Right lobe of liver (tissue), 6 donors: ENCODE data around the gene CNTN6. TPM values are rescaled to one million over a fixed set of nuclear protein-coding genes. Genes with fewer than 3 reads are reported as not detected.

Source experiments
- ATAC-seq, 4 donors: fragments of 200-7000 bp; cut with Tn5 transposase; one replicate each; pipeline ENCODE4 v1.9.1; 2020; ENCODE audit warnings: mild to moderate bottlenecking in 4 of 4, moderate library complexity in 4 of 4
- DNase-seq, 3 donors: peaks; one replicate each; pipeline ENCODE4 v3.0.0-alpha.2; 2020
- H3K27ac ChIP-seq, 3 donors: fragments of 200-600 bp; one replicate each; pipeline ENCODE4 v1.8.0; 2022
- H3K27me3 ChIP-seq, 2 donors: fragments of 200-600 bp; one replicate each; pipeline ENCODE4 v1.8.0; 2022
- H3K36me3 ChIP-seq, 4 donors: fragments of 200-600 bp; sonication (generic) in 1 of 4; one replicate each; pipeline versions ENCODE4 v1.5.1 to v1.8.0; 2017 to 2022; ENCODE audit warnings: control low read depth in 1 of 4
- H3K4me1 ChIP-seq, 4 donors: fragments of 200-600 bp; sonication (generic) in 1 of 4; one replicate each; pipeline versions ENCODE4 v1.5.1 to v1.8.0; 2017 to 2022; ENCODE audit warnings: control low read depth in 1 of 4
- H3K4me3 ChIP-seq, 3 donors: fragments of 200-600 bp; one replicate each; pipeline ENCODE4 v1.8.0; 2022
- H3K9me3 ChIP-seq, 4 donors: fragments of 200-600 bp; sonication (generic) in 1 of 4; one replicate each; pipeline versions ENCODE4 v1.5.1 to v1.8.0; 2017 to 2022; ENCODE audit warnings: control low read depth in 1 of 4
- POLR2A ChIP-seq: fragments of 450-650 bp; IDR thresholded peaks from one replicate; pipeline ENCODE4 v1.6.1; 2017; ENCODE audit warnings: antibody characterized with exemption, mild to moderate bottlenecking
- WGBS: methylation state at CpG from one replicate; pipeline ENCODE4 v1.1.6; 2018; ENCODE audit warnings: low coverage, low lambda C conversion rate; ENCODE audit not compliant: insufficient coverage; ENCODE audit errors: missing lambda C conversion rate; 5-methylcytosine and 5-hydroxymethylcytosine counted together
- intact Hi-C, 2 donors: fragments of 100-400 bp; cut with DNase I; formaldehyde crosslinking; loops; one replicate each; pipeline versions ENCODE4 v1.11.2 to v1.14.1; 2022
- total RNA-seq, 6 experiments: library from RNA; depleted of rRNA in 2 of 6; stranded (reverse); fragments of >200 nt in 2 of 6; fragmentation: NEBNext Ultra II Directional in 3 of 6; extraction: Animal tissue kit (Norgen Biotek cat#: 25700) in 3 of 6; gene quantifications; one replicate each; pipeline versions ENCODE4 v1.1.0 to v1.2.4, GENCODE V29; 2016 to 2023
- TF ChIP-seq, protein P1 (sequence below), 4 donors: fragments of 200-600 bp in 3 of 4; fragments of 450-650 bp in 1 of 4; IDR thresholded peaks; one replicate each; pipeline versions ENCODE4 v1.5.1 to v1.8.0; 2016 to 2022; ENCODE audit warnings: antibody characterized with exemption in 4 of 4, mild to moderate bottlenecking in 2 of 4
- donor health status: DM: no; HTN: yes; CAD: no.
- donor health status: DM: no; HTN: no; CAD: no.
- donor health status: DM: no; HTN: no; CAD: no.
- donor health status: DM: no; HTN: yes; CAD: no.
- donor health status: DM: no; HTN: yes; CAD: no.

The CNTN6 gene
- total RNA-seq, 6 experiments from 2014 or later: not detected

DNA sequence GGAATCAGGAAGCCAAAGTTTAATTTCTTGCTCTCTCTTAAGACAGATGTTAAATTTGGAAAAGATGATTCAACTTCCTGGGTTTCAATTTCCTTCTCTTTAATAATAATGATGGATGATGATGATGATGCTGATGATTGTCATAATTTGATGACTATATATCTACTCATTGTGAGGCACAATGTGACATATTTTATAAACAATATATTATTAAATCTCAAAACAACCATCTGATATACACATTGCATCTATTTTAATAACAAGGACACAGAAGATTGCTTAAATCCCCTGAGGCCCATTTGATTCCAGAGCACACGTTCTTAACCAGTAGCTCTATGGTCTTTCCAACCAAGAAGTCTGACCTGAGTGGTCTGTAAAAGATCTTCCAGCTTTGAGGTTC is 124.0 kb downstream of the CNTN6 start:
- TF ChIP-seq, protein P1, sequence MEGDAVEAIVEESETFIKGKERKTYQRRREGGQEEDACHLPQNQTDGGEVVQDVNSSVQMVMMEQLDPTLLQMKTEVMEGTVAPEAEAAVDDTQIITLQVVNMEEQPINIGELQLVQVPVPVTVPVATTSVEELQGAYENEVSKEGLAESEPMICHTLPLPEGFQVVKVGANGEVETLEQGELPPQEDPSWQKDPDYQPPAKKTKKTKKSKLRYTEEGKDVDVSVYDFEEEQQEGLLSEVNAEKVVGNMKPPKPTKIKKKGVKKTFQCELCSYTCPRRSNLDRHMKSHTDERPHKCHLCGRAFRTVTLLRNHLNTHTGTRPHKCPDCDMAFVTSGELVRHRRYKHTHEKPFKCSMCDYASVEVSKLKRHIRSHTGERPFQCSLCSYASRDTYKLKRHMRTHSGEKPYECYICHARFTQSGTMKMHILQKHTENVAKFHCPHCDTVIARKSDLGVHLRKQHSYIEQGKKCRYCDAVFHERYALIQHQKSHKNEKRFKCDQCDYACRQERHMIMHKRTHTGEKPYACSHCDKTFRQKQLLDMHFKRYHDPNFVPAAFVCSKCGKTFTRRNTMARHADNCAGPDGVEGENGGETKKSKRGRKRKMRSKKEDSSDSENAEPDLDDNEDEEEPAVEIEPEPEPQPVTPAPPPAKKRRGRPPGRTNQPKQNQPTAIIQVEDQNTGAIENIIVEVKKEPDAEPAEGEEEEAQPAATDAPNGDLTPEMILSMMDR (IDR thresholded peaks at IDR 0.05): no peak
- no peak for TF ChIP-seq POLR2A
- H3K27ac ChIP-seq: no peak overlapping the region
- 9% methylated on average over 1 of the region's 1 CpG for WGBS
- H3K27me3 ChIP-seq: no peaks in the 10 kb centered on the region
- no peaks in the 10 kb centered on the region for H3K36me3 ChIP-seq
- no peak overlapping the region for H3K4me3 ChIP-seq
- no peak for DNase-seq
- H3K9me3 ChIP-seq: no peaks in the 10 kb centered on the region
- intact Hi-C loops: no loop called here
- no peak for ATAC-seq
- no peaks in the 10 kb centered on the region for H3K4me1 ChIP-seq

DNA sequence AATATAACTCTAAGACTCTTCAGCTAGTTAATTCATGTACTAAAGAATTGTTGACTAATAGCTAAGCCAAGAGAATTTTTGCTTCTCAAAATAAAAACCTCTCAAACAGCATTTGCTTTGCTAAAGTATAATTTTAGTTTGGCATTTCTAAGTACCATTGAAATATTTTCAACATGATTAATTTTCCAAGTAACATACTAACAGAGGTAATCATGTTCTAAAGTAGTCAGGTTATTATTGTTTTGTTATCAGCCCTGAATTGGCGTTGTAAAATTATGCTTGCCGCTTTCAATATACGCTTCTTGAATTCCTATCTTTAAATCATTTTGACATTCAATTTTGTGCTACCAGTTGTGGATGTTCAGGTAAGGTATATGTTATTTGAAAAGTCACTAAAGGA is 134.3 kb downstream of the CNTN6 start:
- intact Hi-C loops: no loop called here
- Histone ChIP-seq H3K27me3 (no peaks in the 10 kb centered on the region), H3K9me3 (no peaks in the 10 kb centered on the region), H3K36me3 (no peaks in the 10 kb centered on the region), H3K27ac (no peak overlapping the region), H3K4me3 (no peak overlapping the region), H3K4me1 (no peaks in the 10 kb centered on the region)
- TF ChIP-seq POLR2A: no peak
- TF ChIP-seq, protein P1 (IDR thresholded peaks at IDR 0.05): no peak
- WGBS: 74% methylated on average over 3 of the region's 3 CpGs
- no peak for ATAC-seq
- DNase-seq: no peak

DNA sequence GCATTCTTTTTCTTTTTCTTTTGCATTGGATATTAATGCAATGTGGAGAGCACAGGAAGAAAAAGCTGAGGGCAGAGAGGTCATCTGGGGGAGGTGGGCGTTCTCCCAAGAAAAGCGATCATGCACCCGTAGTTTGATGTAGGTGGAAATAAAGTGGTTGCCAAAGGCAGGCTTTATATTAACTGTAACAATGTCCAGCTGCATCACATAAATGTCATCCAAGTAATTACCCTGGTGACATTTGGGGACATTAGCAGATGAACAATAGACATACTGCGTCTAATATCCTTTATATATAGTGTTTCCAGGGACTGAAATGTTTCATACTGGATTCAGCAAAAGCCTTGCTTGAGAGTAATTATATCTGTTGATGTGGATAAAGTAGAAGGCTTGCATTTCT is 135.5 kb downstream of the CNTN6 start:
- H3K9me3 ChIP-seq: no peaks in the 10 kb centered on the region
- intact Hi-C loops: no loop called here
- H3K27ac ChIP-seq: no peak overlapping the region
- DNase-seq (no peak), ATAC-seq (no peak)
- H3K4me3 ChIP-seq: no peak overlapping the region
- H3K27me3 ChIP-seq: no peaks in the 10 kb centered on the region
- H3K36me3 ChIP-seq: no peaks in the 10 kb centered on the region
- TF ChIP-seq POLR2A: no peak
- TF ChIP-seq, protein P1 (IDR thresholded peaks at IDR 0.05): no peak
- WGBS: 39% methylated on average over 4 of the region's 4 CpGs
- no peaks in the 10 kb centered on the region for H3K4me1 ChIP-seq

DNA sequence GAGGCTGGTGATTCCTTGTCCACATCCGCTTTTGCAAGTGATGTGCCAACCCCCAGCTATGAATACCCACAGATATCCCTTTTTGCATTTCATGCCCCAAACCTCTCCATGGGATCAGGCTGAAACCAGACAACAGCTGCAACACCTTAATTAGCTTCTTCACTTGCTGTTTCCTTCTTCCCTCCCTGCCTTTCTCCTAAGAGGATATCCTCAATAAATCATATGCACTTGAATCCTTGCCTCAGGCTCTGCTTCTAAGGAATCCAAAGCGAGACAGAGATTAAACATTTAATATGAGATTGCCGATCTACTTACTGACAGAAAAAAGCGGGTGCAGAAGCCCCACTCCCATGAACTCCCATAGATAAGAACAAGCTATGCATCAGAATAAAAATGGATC is 138.1 kb downstream of the CNTN6 start:
- Histone ChIP-seq H3K9me3 (no peaks in the 10 kb centered on the region), H3K36me3 (no peaks in the 10 kb centered on the region), H3K4me3 (no peak overlapping the region), H3K27me3 (no peaks in the 10 kb centered on the region), H3K27ac (no peak overlapping the region), H3K4me1 (no peaks in the 10 kb centered on the region)
- ATAC-seq: no peak
- DNase-seq: no peak
- TF ChIP-seq, protein P1 (IDR thresholded peaks at IDR 0.05): no peak
- no peak for TF ChIP-seq POLR2A
- intact Hi-C loops: no loop called here
- WGBS: 59% methylated on average over 4 of the region's 4 CpGs

DNA sequence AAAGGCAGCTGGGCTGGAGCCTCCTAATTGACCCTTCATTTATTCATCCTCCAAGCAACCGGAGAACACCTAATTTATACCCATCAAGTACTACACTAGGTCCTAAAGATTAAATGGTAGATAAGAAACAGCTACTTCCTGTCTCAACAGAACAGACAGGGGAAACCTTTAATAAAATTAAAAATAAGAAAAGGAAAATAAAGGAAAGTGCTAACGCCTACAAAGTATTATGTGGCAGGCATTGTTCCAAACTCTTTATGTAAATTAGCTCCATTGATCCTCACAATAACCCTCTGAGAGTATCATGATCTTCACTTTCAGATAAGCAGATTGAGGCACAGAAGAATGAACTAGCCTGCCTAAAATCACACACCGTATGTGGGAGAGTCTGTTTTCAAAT is 139.5 kb downstream of the CNTN6 start:
- intact Hi-C loops: no loop called here
- ATAC-seq: no peak
- WGBS: 26% methylated on average over 3 of the region's 3 CpGs

More for the DNA sequence above, 139.5 kb downstream of the CNTN6 start:
- Histone ChIP-seq H3K27ac (no peak overlapping the region), H3K4me1 (no peaks in the 10 kb centered on the region), H3K9me3 (no peaks in the 10 kb centered on the region), H3K36me3 (no peaks in the 10 kb centered on the region), H3K4me3 (no peak overlapping the region), H3K27me3 (no peaks in the 10 kb centered on the region)
- DNase-seq: no peak
- TF ChIP-seq POLR2A: no peak
- TF ChIP-seq, protein P1 (IDR thresholded peaks at IDR 0.05): no peak
